ENCODE results near the gene SAP25.
A peak's percentile ranks its signal among the peaks of the same experiment; 100 is the strongest.
"Not testable (repeated sequence)": the region's sequence is repeated elsewhere in the genome, so short reads cannot be mapped to it uniquely, and the experiment has no call there.

The SAP25 gene

GRCh38 chr7:100572949-100573675, 588 bp downstream of the SAP25 start:
- peaks cover 42% of the 10 kb centered on the region for H3K36me3 Mint-ChIP-seq
- H3K4me1 Mint-ChIP-seq, result peaks cover 22% of the 10 kb centered on the region
- DNase-seq (ENCODE audit: low spot score in 2 of 2) (no peak), ATAC-seq (no peak)
- no peaks in the 10 kb centered on the region for H3K9me3 Mint-ChIP-seq
- peak overlapping the region; percentile 85 for H3K27ac Mint-ChIP-seq
- no peak overlapping the region for H3K4me3 Mint-ChIP-seq

DNA sequence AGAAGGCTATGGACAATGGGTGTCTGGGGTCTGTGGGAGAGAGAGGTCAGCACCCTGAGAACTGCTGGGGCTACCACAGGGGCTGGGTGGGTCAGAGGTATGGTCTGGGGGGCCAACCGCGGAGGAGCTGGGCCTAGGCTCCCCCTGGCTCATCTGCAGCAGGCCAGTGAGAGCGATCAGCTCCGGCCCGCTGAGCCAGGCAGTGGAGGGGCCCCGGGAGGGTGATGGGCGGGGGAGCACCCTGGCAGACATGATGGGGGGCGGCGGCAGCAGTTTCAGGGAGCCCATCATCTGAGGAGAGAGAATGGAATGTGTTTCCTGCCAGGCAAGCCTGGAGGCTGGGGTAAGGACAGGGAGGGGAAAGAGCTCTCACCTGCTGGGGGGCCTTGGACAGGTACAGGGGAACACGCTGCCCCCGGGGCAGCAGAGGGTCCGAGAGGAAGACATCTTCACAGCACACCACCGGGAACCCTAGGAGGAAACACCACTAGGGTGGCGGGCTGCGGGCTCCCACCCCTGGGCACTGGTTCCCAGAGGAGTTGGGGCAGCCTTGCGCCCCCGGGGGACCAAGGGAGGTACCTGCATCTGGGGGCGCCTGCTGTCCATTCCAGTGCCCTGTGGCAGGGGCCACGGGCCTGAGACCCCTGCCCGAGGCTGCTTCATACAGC, 1.3 kb downstream of the SAP25 start:
- Mint-ChIP-seq H3K4me1 (peaks cover 28% of the 10 kb centered on the region), H3K4me3 (no peak overlapping the region), H3K36me3 (peaks cover 46% of the 10 kb centered on the region), H3K27ac (peak overlapping the region; percentile 85), H3K9me3 (no peaks in the 10 kb centered on the region)
- no peak for ATAC-seq
- DNase-seq (ENCODE audit: low spot score in 2 of 2), result no peak

GRCh38 chr7:100571829-100572116, 1.9 kb downstream of the SAP25 start:
- Mint-ChIP-seq H3K4me3 (no peak overlapping the region), H3K9me3 (no peaks in the 10 kb centered on the region), H3K27ac (peak overlapping the region; percentile 85), H3K36me3 (peaks cover 46% of the 10 kb centered on the region), H3K4me1 (peaks cover 35% of the 10 kb centered on the region)
- ATAC-seq (no peak), DNase-seq (ENCODE audit: low spot score in 2 of 2) (no peak)

GRCh38 chr7:100570954-100571828, 2.5 kb downstream of the SAP25 start:
- DNase-seq (ENCODE audit: low spot score in 2 of 2) (no peak), ATAC-seq (no peak)
- H3K36me3 Mint-ChIP-seq, result peaks cover 46% of the 10 kb centered on the region
- H3K27ac Mint-ChIP-seq, result peak overlapping the region; percentile 86
- H3K4me1 Mint-ChIP-seq, result peaks cover 40% of the 10 kb centered on the region
- H3K9me3 Mint-ChIP-seq, result no peaks in the 10 kb centered on the region
- peak overlapping the region; percentile 55 for H3K4me3 Mint-ChIP-seq

- Mint-ChIP-seq H3K27ac (peak overlapping the region; percentile 86), H3K4me3 (peak overlapping the region; percentile 55), H3K4me1 (peaks cover 42% of the 10 kb centered on the region), H3K9me3 (no peaks in the 10 kb centered on the region), H3K36me3 (peaks cover 65% of the 10 kb centered on the region)
- ATAC-seq (peak; percentile 50), DNase-seq (ENCODE audit: low spot score in 2 of 2) (peak in 1 of 2 donors; percentile 79)
These were observed 4.5 kb downstream of the SAP25 start for GRCh38 chr7:100568896-100569844.

DNA sequence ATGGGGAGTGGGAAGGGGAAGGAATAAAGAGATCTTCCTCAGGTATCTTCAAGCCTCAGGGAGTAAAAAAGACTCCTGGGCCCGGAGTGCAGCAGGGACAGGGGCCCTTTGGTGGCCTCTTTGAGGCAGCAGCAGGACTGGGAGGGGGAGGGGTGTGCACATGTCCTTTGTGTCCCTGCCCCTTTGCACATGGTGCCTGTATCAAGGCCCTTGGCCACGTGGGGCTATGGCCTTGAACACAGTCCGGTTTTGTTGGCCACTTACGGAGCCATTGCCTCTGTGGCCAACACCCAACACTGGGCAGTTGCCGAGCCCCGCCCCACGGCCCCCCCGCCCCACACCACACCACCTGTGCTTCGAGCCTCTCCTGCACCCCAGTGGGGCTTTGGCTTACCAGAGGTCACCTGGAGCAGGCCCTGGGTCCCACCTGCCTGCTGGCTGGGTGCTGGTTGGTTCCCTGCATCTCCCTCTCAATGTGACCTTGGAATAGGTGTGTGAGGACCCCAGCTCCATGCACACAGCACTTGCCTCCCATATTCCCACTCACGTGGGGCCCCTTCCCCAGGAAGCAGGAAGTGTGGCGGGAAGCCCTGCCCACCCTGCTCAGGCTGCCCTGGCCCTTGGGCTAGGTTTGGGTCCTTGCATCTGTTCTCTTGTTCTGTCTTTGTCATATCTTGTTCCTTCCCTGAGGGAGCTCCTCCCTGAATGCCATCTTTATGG, 5.4 kb downstream of the SAP25 start:
- Mint-ChIP-seq H3K27ac (peak overlapping the region; percentile 86), H3K4me3 (no peak overlapping the region), H3K9me3 (no peaks in the 10 kb centered on the region), H3K36me3 (peaks cover 73% of the 10 kb centered on the region), H3K4me1 (peaks cover 48% of the 10 kb centered on the region)
- ATAC-seq, result no peak
- DNase-seq (ENCODE audit: low spot score in 2 of 2), result no peak

DNA sequence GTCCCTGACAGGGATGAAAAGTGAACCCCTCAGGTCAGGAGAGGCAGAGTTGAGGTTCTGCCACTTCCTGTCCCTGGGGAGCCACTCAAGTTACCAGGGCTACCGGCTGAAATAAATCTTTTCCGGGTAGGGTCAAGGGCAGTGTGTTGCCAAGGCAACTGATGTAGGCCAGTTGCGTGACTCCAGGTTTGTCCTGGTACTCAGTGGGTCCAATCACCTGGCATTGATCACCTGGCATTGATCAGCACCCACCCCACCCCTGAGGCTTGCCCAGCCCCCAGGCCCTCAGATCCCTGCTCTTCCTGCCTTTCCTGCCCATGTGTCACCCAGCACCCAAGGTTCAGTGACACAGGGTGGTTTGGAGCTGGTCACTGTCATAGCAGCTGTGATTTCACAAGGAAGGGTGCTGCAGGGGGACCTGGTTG, 5.9 kb downstream of the SAP25 start:
- no peak for ATAC-seq
- H3K9me3 Mint-ChIP-seq, result no peaks in the 10 kb centered on the region
- no peak overlapping the region for H3K4me3 Mint-ChIP-seq
- peak overlapping the region; percentile 86 for H3K27ac Mint-ChIP-seq
- H3K4me1 Mint-ChIP-seq, result peaks cover 48% of the 10 kb centered on the region
- no peak for DNase-seq (ENCODE audit: low spot score in 2 of 2)
- H3K36me3 Mint-ChIP-seq, result peaks cover 73% of the 10 kb centered on the region

GRCh38 chr7:100567031-100567730, 6.5 kb downstream of the SAP25 start:
- Mint-ChIP-seq H3K4me3 (no peak overlapping the region), H3K36me3 (peaks cover 73% of the 10 kb centered on the region), H3K9me3 (no peaks in the 10 kb centered on the region), H3K27ac (peak overlapping the region; percentile 86), H3K4me1 (peaks cover 47% of the 10 kb centered on the region)
- no peak for ATAC-seq
- DNase-seq (ENCODE audit: low spot score in 2 of 2), result no peak

DNA sequence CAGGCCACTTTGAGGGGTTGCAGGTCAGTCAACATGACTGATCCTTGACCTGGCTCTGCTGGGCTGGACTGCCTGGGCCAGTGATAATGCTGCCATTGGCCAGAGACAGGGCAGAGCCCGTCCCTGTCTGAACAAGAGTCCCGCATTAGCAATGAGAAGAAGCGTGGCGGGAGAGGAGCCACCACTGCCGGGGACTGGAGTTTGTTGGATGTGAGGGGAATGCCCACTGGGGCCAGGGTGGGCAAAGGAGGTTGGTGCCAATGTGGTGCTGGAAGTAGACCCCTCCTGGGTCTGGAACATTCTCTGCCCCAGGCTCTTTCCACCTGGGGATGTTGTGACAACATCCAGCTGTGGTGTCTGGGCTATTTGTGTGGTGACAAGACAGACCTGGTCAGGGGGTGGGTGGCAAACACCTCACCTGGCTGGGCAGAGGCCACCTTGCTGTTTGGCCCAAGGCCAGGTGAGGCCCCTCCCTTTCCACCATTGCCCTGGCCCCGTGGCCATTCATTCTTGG, 7.6 kb downstream of the SAP25 start:
- Mint-ChIP-seq H3K4me1 (peaks cover 42% of the 10 kb centered on the region), H3K36me3 (peaks cover 77% of the 10 kb centered on the region), H3K9me3 (no peaks in the 10 kb centered on the region), H3K4me3 (no peak overlapping the region), H3K27ac (peak overlapping the region; percentile 86)
- ATAC-seq, result no peak
- no peak for DNase-seq (ENCODE audit: low spot score in 2 of 2)

GRCh38 chr7:100565133-100565571, 8.5 kb downstream of the SAP25 start:
- H3K4me3 Mint-ChIP-seq, result no peak overlapping the region
- peaks cover 77% of the 10 kb centered on the region for H3K36me3 Mint-ChIP-seq
- ATAC-seq, result no peak
- H3K9me3 Mint-ChIP-seq, result no peaks in the 10 kb centered on the region
- DNase-seq (ENCODE audit: low spot score in 2 of 2), result no peak
- peak overlapping the region; percentile 86 for H3K27ac Mint-ChIP-seq
- peaks cover 42% of the 10 kb centered on the region for H3K4me1 Mint-ChIP-seq

DNA sequence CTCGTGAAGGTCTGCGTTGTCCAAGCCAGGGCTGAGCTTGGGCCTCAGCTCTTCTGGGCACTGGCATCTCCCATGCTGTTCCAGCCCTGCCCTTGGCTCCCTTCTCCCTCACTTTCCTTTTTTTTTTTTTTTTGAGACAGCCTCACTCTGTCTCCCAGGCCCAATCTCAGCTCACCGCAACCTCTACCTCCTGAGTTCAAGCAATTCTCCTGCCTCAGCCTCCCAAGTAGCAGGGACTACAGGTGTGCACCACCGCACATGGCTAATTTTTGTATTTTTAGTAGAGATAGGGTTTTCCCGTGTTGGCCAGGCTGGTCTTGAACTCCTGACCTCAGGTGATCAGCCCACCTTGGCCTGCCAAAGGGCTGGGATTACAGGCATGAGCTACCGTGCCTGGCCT, 9.3 kb downstream of the SAP25 start:
- Mint-ChIP-seq H3K36me3 (peaks cover 79% of the 10 kb centered on the region), H3K4me1 (peaks cover 40% of the 10 kb centered on the region), H3K27ac (peak overlapping the region; percentile 63)
- H3K9me3 Mint-ChIP-seq; H3K4me3 Mint-ChIP-seq; DNase-seq (ENCODE audit: low spot score in 2 of 2); ATAC-seq: not testable (repeated sequence)

- Mint-ChIP-seq H3K4me3 (no peak overlapping the region), H3K27ac (peak overlapping the region; percentile 63), H3K4me1 (peaks cover 35% of the 10 kb centered on the region), H3K9me3 (no peaks in the 10 kb centered on the region), H3K36me3 (peaks cover 79% of the 10 kb centered on the region)
- ATAC-seq (peak; percentile 69), DNase-seq (ENCODE audit: low spot score in 2 of 2) (peak; percentile 72 to 93)
These were observed 9.8 kb downstream of the SAP25 start for GRCh38 chr7:100563809-100564400.

DNA sequence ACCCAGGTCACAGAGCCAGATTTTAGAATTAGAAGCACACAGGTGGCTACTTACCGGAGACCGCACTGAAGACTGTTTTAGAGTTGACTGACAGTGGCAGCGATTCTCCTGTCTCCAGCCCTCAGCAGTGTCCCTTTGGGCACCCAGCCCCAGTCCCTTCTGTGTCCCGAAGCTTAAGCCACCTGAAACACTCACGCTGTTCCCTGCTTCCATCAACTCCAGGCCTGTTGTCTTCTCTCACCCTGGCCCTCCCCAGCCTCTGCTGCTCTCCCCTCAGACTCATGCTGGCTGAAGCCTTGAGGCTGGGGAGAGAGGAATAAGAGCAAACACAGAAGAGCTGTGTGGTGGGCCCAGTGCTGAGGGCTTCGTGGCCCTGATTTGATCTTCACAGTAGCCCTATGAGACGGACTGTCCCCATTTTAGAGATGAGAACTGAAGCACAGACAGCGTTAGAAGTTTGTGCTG, 10.6 kb downstream of the SAP25 start:
- Mint-ChIP-seq H3K4me3 (no peak overlapping the region), H3K36me3 (peaks cover 84% of the 10 kb centered on the region), H3K27ac (no peak overlapping the region), H3K4me1 (peaks cover 27% of the 10 kb centered on the region), H3K9me3 (no peaks in the 10 kb centered on the region)
- ATAC-seq (no peak), DNase-seq (ENCODE audit: low spot score in 2 of 2) (no peak)

Data from stimulated activated effector memory CD8-positive, alpha-beta T cell treated with anti-CD3 and anti-CD28 coated beads, Interleukin-12 subunit alpha, Interleukin-12 subunit beta, amount 100 ng/mL, for 72 hours (primary cell).